Measurements from ENCODE around the gene AADAC.
"Not testable (repeated sequence)": the region's sequence is repeated elsewhere in the genome, so short reads cannot be mapped to it uniquely, and the experiment has no call there.

Gene AADAC

DNA sequence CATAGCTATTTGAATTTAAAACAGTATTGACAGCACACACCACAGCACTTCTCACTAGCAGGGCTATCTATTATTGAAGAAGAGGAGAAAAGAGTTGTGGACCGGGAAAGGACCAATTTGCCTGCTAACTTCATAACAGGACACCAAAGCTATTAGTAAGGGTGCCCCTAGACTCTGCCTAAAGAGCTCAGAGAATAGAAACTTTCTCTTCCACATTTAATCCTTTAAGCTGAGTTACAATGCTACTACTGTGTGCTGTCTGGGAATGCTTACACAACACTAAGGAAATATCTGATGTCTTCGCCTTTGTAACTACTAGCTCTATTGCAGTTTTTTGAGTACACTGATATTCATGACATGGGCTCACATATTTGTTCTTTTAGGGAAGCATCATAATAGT is 13.5 kb upstream of the AADAC start:
- FAIRE-seq = no peak

DNA sequence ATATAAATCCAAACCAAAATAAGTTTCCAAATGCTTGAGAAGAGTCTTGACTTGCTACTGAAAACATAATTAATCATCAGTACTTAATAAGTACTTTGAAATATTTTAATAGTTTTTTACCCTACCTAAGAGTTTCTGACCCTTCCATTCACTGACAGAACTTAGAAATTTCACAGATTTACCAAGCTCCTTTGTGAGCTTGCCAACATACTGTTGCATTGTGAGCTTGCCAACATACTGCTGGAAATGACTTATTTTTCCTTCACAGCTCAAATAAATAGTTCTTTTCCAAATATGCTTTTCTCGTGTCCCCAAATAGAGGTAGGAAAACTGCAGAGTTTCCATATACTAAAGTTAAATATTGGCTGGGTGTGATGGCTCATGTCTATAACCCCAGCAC is 9.6 kb upstream of the AADAC start:
- FAIRE-seq = no peak

DNA sequence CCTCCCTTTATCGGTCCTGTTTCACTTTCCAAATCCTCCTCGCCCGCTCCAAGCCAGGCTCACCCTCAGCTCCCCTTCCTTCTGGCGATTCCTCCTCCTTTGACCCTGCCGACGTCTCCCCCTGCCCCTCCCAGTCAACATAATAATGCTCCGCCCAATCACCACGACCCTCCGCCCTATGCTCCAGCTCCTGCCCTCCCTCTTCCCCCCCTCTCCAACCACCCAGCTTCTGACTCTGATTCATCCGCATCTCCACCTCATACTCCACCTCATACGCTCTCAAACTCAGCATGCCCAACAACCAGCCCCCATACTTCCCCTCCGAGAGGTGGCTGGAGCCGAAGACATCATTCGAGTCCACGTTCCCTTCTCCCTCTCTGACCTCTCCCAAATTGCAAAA is 7.1 kb upstream of the AADAC start:
- FAIRE-seq = no peak

DNA sequence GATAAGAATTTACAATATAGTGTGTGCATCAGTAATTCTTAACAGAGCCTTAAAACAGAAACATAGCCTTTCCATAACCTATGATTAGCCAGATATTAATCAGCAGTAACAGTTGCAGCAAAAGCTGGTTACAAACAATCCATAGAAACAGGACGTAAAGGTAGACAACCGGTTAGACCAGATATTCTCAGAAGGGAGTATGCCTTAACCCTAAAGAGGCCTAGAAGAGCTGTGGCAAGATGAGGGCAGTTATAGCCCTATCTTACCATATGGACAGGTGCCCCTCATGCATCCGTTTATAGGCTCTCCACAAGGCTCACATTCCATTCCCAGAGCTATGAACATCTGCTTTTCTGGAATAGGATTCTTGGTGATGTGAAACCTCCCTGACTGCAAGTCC is 5.0 kb upstream of the AADAC start:
- FAIRE-seq = not testable (repeated sequence)

GRCh38 chr3:151811474-151811873 is 2.4 kb upstream of the AADAC start:
- FAIRE-seq = no peak

DNA sequence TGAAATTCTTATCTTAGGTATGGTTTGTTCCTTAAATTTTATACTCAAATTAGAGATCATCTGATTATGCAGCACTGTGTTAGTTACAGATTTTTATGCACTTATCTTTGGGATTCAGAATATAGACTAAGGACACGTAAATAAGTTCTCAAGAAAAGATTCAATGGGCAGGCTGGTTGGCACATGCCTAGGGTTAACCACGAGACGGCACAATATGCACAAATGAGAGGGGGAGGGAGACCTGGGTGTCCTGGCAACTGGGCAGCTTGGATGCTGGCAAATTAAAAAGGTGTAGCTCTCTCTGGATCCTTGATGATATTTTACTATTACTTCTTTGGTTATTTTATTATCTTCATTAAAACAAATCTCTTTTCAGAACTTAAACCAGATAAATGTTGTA is 672 bp downstream of the AADAC start:
- no peak for FAIRE-seq

GRCh38 chr3:151816091-151816604 is 2.2 kb downstream of the AADAC start:
- no peak for FAIRE-seq

DNA sequence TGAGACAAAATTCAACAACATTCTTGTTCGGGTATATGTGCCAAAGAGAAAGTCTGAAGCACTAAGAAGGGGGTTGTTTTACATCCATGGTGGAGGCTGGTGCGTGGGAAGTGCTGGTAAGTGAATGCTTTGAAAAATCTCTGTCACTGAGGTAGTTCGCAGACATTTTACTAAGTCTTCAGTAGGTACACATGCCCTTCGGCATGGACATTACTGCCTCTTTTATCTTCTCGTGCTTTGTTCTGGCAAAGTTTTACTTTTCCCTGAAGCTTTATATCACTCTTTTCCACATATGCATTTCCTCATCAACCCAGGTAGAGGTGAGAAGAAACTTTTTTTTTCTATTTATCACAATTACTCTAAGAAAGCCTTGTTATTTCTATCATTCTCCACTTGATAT is 3.6 kb downstream of the AADAC start:
- FAIRE-seq = no peak

GRCh38 chr3:151818361-151818760 is 4.4 kb downstream of the AADAC start:
- no peak for FAIRE-seq

- FAIRE-seq = no peak
Measured at GRCh38 chr3:151819910-151820309, 6.0 kb downstream of the AADAC start.

DNA sequence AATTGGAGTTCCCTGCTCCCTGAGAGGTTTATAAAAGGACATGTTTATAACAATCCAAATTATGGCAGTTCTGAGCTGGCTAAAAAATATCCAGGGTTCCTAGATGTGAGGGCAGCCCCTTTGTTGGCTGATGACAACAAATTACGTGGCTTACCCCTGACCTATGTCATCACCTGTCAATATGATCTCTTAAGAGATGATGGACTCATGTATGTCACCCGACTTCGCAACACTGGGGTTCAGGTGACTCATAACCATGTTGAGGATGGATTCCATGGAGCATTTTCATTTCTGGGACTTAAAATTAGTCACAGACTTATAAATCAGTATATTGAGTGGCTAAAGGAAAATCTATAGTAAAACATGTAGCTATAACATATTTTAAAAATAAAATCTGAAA is 13.9 kb downstream of the AADAC start:
- FAIRE-seq = no peak

GRCh38 chr3:151835751-151836525 is 22.0 kb downstream of the AADAC start:
- no peak for FAIRE-seq

GRCh38 chr3:151837057-151837456 is 23.1 kb downstream of the AADAC start:
- no peak for FAIRE-seq

DNA sequence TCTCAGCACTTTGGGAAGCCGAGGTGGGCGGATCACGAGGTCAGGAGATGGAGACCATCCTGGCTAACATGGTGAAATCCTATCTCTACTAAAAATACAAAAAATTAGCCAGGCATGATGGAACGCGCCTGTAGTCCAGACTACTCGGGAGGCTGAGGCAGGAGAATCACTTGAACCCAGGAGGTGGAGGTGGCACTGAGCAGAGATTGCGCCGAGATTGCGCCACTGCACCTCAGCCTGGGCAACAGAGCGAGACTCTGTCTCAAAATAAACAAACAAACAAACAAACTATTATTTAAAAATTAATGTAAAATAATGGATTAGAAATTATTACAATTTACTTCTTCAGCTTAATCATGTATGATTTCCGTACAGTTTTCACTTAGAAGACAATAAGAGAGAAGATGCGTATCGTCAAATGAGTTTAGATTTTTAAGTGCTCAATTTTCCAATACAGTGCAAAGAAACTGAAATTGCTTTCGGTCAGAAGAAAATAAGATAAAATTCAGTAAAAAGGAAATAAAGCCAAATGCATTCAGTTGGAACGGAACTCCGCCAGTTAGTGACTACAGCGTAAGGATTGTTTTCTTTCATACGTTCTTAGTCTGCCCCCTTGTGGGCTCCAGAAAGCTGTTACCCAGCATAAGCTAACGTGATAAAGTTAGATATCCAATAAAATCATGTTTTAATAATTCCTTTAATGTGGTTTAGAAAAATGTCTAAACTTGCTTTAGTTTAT is 24.8 kb downstream of the AADAC start:
- peak; percentile 95 for FAIRE-seq

- FAIRE-seq = no peak
Measured at GRCh38 chr3:151839313-151839631, 25.4 kb downstream of the AADAC start.

DNA sequence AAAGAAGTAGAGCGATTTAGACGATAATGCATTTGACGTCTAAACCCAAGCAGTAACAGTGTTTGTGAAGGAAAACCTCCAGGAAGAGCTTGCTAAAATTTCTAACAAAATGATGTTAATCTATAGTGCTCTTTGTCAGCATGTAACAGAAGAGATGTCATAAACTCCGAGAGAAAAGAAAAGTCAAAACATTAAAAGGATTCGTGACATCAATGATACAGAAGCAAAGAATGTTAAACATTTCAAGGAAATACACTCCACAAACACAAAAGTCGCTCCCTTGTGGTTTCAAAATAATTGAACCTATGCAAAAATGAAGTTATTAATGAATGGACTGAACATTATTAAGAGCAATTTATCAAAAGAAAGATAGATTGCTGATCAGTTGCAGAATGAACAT is 27.9 kb downstream of the AADAC start:
- FAIRE-seq = no peak

DNA sequence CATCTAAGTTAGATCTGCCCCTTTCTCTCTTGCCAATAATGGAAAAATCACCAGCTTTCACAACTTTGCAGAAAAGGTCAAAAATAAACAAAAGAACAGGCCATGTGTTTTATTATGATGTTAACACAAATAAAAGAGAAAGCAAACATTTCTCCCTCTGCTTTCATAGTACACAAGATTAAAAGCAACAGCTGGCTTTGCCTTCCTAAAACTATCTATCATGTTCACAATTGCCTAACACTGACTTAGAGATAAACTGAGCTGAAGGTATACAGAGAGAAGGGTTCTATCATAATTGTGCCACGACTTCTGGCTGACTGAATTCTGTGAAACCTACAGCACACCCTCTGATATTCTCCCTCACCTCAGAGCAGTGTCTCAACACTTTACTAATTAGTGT is 29.4 kb downstream of the AADAC start:
- FAIRE-seq = peak; percentile 79

GRCh38 chr3:151845306-151845905 is 31.5 kb downstream of the AADAC start:
- no peak for FAIRE-seq

DNA sequence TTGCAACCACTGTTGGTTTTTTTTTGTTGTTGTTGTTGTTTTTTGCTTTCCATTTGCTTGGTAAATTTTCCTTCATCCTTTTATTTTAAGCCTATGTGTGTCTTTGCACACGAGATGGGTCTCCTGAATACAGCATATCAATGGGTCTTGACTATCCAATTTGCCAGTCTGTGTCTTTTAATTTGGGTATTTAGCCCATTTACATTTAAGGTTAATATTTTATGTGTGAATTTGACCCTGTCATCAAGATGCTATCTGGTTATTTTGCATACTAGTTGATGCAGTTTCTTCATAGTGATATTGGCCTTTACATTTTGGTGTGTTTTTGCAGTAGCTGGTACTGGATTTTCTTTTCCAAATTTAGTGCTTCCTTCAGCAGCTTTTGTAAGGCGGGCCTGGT is 36.1 kb downstream of the AADAC start:
- not testable (repeated sequence) for FAIRE-seq

DNA sequence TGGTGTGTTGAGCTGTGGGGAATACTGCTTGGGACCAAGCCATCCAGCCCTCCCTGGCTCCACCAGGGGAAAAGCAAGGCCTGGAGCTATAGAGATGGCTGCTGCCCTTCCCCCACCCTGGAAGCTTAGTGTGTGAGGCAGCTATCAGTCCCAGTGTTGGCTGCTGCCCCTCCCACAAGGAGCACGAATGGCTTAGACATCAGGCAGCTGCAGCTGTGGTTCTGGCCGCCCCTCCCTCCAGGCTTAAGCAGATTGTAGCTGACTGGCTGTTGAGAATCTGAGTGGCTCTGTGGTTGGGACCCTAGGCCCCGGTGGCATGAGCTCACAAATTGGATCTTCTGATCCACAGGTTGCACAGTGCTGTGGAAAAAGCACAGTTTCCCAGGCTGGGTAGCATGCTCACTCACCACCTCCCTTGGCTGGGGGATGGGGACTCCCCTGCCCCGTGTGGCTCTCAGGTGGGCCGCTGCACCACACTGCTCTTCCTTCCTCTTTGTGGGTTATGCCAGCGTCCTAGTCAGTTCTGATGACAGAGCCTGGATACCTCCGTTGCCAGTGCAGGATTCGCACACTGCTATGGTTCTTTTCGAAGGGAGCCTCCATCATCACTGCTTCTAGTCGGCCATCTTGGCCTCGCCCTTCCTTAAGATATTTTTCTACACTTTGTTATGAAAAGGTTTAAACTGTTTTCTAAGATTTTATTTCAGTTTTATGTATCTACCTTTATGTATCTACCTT is 38.3 kb downstream of the AADAC start:
- no peak for FAIRE-seq

DNA sequence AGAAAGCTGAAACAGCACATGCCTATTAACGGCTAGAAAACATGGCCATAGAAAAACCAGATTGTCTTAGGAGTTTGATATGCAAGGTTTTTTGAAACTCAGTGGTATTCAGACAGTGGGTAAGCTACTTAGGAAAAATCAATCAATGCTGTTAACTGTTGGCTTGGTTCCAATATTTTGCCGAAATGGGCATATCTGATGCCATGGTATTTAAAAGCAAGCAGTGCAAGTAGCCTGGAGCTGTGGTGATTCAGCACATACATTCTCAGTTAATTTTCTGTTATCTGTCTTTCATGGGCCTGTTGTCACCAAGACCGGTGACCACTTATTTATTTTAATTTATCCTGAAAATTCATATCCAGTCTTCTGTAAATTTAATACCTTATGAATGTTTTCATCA is 42.2 kb downstream of the AADAC start:
- FAIRE-seq = no peak

- FAIRE-seq = no peak
Measured at GRCh38 chr3:151856641-151857040, 42.7 kb downstream of the AADAC start.

DNA sequence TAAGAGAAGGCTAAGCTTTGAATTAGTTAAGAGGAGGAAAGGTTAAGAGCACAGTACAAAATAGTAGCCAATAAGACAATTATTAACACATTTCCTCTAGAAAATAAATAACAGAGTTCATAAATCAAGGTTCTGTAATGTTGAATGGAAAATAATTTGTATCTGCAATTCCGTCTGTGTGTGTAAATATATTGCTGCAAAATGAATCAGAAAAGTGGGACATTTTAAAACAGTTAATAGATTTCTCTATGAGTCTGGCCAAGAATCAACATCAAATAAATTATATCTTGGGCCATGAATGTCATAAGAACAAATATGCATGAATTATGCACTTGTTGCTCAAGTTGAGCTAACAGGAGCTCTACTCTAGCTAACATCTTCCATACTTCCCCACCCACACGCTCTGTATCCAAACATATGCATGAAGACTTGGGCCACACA is 45.3 kb downstream of the AADAC start:
- no peak for FAIRE-seq

All from endometrium (tissue), 2 donors.